Measurements from ENCODE around the gene UBXN7. TPM values are rescaled to one million over a fixed set of nuclear protein-coding genes. Genes with fewer than 3 reads are reported as not detected.

UBXN7 gene
- total and polyA plus RNA-seq, 2 of the 13 experiments (the other 11 are each of a cell fraction or from before 2014, with no cell fraction given) = 12.5 to 15.9 TPM

- POLR2A ChIA-PET = no interaction called here
- Histone ChIP-seq H3K4me3 (replicated peaks in 1 of 3; ENCODE audit: insufficient read depth in 1 of 3, low read depth in 2 of 3, low read length in 3 of 3) (no peak overlapping the region), H2AFZ (ENCODE audit: low read length) (no peak overlapping the region), H3K27ac (ENCODE audit: extremely low read length, insufficient read depth, low read length) (no peak overlapping the region), H3K27me3 (ENCODE audit: control insufficient read depth in 1 of 2, insufficient read depth in 2 of 2, low read length in 2 of 2) (peaks cover 0 to 3% of the 10 kb centered on the region in 2 experiments; a peak in 1 of 5 replicates), H3K36me3 (replicated peaks in 1 of 2; ENCODE audit: control insufficient read depth in 1 of 2, insufficient read depth in 2 of 2, low read length in 2 of 2) (no peaks in the 10 kb centered on the region), H3K9ac (ENCODE audit: insufficient read depth, low read depth, low read length) (no peak overlapping the region), H3K4me1 (ENCODE audit: insufficient read depth, low read length) (peaks cover 9% of the 10 kb centered on the region), H3K4me2 (ENCODE audit: low read depth, low read length) (no peak overlapping the region), H3K79me2 (ENCODE audit: insufficient read depth, low read length) (no peaks in the 10 kb centered on the region), H3K9me3 (ENCODE audit: low read length) (no peaks in the 10 kb centered on the region), H4K20me1 (ENCODE audit: insufficient read depth, low read length) (no peaks in the 10 kb centered on the region)
- FAIRE-seq = no peak
- intact Hi-C loops (cut with micrococcal nuclease; ENCODE audit: unreplicated experiment) = no loop called here
- in situ Hi-C loops (cut with HindIII; ENCODE audit: extremely low pct_ligation_motif_present, low pct_unique_long_range_greater_than_20kb) = no loop called here
- DNase-seq (ENCODE audit: low spot score) = no peak
- WGBS (ENCODE audit: low lambda C conversion rate) = 62% methylated on average over 2 of the region's 2 CpGs
- ATAC-seq = no peak
- no TSS peak for BruUV-seq (replicated peaks)
- CTCF ChIA-PET (ENCODE audit: low intra/inter-chr PET ratio, low total read pairs) = no interaction called here
- TF ChIP-seq, protein P1, sequence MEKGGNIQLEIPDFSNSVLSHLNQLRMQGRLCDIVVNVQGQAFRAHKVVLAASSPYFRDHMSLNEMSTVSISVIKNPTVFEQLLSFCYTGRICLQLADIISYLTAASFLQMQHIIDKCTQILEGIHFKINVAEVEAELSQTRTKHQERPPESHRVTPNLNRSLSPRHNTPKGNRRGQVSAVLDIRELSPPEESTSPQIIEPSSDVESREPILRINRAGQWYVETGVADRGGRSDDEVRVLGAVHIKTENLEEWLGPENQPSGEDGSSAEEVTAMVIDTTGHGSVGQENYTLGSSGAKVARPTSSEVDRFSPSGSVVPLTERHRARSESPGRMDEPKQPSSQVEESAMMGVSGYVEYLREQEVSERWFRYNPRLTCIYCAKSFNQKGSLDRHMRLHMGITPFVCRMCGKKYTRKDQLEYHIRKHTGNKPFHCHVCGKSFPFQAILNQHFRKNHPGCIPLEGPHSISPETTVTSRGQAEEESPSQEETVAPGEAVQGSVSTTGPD (CRISPR knock-in tag; IDR thresholded peaks at IDR 0.05) = no peak
- no peak for TF ChIP-seq MEF2D (CRISPR knock-in tag; IDR thresholded peaks at IDR 0.05)
- no peak for TF ChIP-seq ZFP82 (CRISPR knock-in tag; IDR thresholded peaks at IDR 0.05; ENCODE audit: borderline replicate concordance)
- TF ChIP-seq KDM5A (IDR thresholded peaks at IDR 0.05; ENCODE audit: borderline replicate concordance, low read length) = no peak
- TF ChIP-seq AGO2 (optimal IDR thresholded peaks at IDR 0.05; ENCODE audit: low read depth, low read length) = no peak
- TF ChIP-seq FOXP4 (CRISPR knock-in tag; IDR thresholded peaks at IDR 0.05) = no peak
- TF ChIP-seq GATA4 (IDR thresholded peaks at IDR 0.05; ENCODE audit: borderline replicate concordance, low read depth) = no peak
- no peak for TF ChIP-seq ZNF646 (CRISPR knock-in tag; IDR thresholded peaks at IDR 0.05)
- peak; percentile 58 for TF ChIP-seq HNRNPK (IDR thresholded peaks at IDR 0.05; ENCODE audit: low read depth, low read length, poor library complexity, severe bottlenecking)
- TF ChIP-seq, protein P2, sequence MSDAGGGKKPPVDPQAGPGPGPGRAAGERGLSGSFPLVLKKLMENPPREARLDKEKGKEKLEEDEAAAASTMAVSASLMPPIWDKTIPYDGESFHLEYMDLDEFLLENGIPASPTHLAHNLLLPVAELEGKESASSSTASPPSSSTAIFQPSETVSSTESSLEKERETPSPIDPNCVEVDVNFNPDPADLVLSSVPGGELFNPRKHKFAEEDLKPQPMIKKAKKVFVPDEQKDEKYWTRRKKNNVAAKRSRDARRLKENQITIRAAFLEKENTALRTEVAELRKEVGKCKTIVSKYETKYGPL (CRISPR knock-in tag; IDR thresholded peaks at IDR 0.05) = no peak
- TF ChIP-seq NFKBIZ (CRISPR knock-in tag; IDR thresholded peaks at IDR 0.05) = no peak
- no peak for TF ChIP-seq ZBTB7A (CRISPR knock-in tag; IDR thresholded peaks at IDR 0.05)
Measured at GRCh38 chr3:196444500-196444894, 12.3 kb upstream of the UBXN7 start.
